C1 segment of cervical spinal cord (tissue), 14 donors: ENCODE measurements around the gene JADE3.
A peak's percentile ranks its signal among the peaks of the same experiment; 100 is the strongest.

Experiments
- DNase-seq, 14 donors: peaks; one replicate each; lab custom pipeline; 2025; lab: John Stamatoyannopoulos, UW

The JADE3 gene

GRCh38 chrX:46912098-46912602 lies at the start of gene JADE3:
TSS of gene JADE3 (plus strand) at chrX:46912421. CDS start at chrX:46984895, 72,474 bp downstream.
- peak in 10 of 14 donors; percentile 2 to 53 (median 16) for DNase-seq

- DNase-seq, result no peak
Measured at GRCh38 chrX:46863072-46863471, 49.1 kb upstream of the JADE3 start.

GRCh38 chrX:46864606-46865005 lies 47.6 kb upstream of the JADE3 start:
- DNase-seq, result no peak

DNA sequence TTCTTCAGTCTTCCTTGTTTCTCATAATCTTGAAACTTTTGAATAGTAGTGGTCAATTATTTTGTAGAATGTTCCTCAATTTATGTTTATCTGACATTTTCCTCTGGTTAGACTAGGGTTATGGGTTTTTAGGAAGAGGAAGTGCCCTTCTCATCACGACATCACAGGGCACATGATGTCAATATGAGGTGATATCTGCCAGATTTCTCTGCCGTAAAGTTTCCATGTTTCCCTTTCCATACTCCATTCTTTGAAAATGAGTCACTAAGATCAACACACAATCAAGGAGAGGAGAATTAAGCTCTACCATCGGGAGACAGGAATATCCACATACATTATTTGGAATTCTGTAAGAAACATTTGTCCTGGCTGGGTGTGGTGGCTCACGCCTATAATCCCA lies 46.9 kb upstream of the JADE3 start:
- no peak for DNase-seq

DNA sequence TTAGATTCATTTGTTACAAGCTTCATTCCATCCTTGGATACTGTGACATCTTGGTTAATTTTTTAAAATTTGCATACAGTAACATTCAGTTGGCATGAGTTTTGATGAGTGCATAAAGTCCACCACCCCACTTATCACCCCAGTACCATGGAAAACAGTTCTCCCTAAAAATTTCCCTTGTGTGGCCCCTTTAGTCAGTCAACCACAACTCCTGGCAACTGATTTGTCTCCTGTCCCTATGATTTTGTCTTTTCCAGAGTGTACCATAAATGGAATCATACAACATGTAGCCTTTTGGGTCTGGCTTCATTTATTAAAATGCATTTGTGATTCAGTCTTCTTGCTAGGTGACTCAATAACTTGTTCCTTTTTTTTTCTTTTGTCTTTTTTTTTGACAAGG lies 45.5 kb upstream of the JADE3 start:
- no peak for DNase-seq

GRCh38 chrX:46873746-46874145 lies 38.5 kb upstream of the JADE3 start:
- DNase-seq, result no peak

DNA sequence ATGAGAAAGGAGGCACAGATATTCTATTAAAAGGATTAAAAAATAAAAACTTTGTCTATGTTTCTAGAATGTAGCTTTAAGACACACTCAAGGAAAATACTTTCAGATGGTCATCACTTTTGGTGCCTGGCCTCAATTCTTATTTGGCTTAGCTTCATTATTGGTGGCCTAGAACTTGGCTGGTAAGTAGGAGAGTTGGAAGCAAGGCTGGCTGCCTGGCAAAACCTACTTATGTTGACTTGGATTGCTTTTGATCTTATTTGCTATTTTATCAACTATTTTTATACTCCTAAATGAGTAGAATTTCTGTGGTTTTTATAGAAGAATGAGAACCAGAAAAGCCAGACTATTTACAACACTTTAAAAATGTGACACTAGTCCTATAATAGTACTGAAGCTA lies 35.3 kb upstream of the JADE3 start:
- no peak for DNase-seq

DNA sequence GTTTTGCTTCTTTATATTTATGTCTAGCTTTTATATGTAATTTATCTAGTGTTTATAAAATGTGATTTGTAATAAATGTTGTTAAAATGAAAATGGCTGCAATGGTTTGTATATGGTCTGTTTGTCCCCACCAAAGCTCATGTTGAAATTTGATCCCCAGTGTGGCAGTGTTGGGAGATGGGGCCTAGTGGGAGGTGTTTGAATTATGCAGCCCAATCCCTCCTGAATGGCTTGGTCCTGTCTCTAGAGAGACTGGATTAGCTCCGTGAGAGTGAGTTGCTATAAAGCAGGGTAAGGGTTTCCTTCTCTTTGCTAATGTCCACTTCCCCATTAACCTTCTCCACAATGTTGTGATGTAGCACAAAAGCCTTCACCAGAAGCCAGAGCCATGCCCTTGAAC lies 30.0 kb upstream of the JADE3 start:
- no peak for DNase-seq

DNA sequence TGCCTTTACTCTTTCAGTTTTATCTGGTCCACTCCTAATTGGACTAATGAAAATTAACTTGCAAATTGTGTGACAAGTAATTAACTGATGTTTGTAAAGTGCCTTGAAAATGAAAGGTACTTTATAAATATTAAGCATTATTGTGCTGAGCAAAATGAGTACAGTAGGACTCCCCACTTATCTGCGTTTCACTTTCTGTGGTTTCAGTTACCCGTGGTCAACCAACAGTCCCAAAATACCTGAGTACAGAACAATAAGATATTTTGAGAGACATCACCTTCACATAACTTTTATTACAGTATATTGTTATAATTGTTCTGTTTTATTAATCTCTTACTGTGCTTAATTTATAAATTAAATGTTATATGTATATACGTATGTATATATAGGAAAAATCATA lies 27.4 kb upstream of the JADE3 start:
- no peak for DNase-seq

GRCh38 chrX:46898207-46898606 lies 14.0 kb upstream of the JADE3 start:
- no peak for DNase-seq

DNA sequence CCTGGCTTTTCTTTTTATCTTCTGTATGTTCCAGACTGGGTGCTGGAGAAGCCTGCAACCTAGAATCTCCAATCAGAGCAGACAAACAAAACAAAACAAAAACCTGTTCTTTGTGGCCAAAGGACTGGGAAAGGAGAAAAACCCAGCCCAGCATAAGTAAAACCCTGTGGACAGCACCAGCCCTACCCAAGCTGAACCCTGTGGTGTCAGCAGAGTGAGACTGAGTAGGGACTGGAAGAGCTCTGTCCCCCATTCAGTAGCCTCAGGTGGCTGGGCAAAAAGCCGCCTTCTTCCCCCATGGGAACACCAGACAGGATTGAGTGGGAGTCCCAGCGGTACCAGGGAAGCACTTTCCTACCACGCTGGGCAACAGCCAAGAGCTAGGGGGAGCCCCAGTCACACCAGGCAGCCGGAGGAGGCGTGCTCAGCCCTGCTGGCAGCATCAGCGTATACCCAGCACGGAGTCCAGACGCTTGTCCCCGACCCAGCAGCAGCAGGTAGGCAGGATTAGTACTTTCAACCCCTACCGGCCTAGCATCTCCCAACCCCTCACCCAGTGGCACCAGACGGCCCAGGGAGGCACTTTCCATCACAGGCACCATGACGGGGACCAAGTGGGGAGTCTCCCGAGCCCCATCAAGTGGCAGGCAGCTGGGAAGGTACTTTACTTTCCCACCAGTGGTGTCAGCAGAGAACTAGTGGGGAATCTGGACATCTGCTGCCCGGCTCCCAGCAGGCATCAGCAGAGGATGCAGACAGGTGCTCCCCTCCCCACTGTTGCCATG lies 8.6 kb upstream of the JADE3 start:
- DNase-seq, result peak in 13 of 14 donors; percentile 8 to 85 (median 65)

GRCh38 chrX:46904626-46905025 lies 7.6 kb upstream of the JADE3 start:
- DNase-seq, result no peak

DNA sequence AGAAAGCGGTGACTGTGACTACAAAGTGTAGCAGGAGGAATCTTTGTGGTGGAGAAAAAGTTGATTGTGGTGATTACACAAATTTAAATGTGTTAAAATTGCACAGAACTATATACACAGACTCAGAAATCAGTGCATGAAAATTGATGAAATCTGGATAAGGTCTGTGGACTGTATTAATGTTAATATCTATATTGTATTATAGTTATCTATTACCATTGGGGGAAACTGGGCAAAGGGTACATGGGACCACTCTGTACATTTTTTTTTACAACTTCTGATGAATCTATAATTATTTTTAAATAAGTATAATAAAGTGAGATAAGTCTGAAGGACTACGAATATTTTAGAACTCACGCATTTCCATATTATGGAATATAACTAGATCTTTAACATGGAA lies 1.8 kb upstream of the JADE3 start:
- no peak for DNase-seq

DNA sequence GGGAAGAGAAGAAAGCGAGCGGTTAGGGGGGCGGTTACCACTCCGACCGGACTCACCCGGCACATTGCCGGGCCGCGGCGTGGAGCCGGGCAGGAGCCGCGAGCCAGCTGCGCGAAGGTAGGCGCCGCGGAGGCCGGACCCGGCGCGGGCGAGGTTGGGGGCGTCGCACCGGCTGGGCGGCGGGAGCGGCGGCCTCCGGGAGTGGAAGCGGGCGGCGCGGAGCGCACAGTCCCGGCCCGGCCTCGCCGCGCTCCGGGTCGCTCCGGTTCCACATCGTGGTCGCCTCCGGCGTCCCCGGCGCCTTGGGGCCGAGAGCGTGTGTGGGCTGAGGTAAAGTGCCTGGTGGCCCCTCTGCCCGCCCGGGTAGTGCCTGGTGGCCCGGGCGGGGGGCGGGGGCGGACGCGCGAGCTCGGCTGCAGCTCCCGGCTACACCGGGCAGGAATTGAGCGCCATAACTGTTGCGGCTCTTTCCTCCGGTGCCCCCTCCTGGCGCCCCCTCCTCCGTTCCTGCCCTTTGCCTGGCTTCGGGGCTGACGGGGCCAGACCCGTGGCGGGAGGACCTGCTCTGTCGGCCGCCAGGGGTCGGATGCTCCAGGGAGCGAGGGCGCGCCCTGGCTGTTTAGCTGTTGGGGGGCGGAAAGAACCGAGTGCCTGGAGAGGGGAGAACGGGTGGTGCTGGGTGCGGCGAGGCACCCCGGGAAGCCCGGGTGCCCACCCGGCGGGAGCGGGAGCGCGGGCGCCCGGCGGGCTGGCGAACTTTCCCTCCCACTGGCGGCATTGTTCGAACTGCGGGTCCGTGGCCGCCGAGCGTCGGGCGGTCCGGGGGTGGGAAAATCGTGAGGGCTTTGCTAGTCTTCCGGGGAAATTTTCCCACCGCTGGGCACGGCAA lies 626 bp downstream of the JADE3 start:
- DNase-seq, result peak in 8 of 14 donors; percentile 0 to 29 (median 12)

- peak in 2 of 14 donors; percentile 0 to 4 for DNase-seq
Measured at GRCh38 chrX:46913667-46914066, 1.4 kb downstream of the JADE3 start.

DNA sequence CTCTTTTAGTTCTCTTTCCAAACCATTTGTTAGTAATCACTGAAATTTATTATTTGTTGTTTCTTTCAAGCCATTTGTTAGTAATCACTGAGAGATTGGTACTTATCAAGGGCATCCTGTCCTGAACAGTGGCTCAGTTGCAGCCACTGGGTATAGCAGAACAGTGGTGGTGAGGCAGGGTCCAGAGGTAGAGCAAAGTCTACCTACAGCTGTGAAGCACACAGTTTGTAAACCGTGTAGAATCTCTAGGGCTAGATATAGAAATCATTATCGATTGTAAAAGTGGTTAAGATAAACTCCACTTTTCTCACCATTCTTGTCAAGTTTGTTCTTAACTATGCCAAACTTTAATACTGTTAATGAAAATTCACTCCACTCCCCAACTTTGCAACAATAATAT lies 4.1 kb downstream of the JADE3 start:
- no peak for DNase-seq

- DNase-seq, result no peak
Measured at GRCh38 chrX:46917622-46918021, 5.4 kb downstream of the JADE3 start.

- no peak for DNase-seq
Measured at GRCh38 chrX:46918434-46918833, 6.2 kb downstream of the JADE3 start.

DNA sequence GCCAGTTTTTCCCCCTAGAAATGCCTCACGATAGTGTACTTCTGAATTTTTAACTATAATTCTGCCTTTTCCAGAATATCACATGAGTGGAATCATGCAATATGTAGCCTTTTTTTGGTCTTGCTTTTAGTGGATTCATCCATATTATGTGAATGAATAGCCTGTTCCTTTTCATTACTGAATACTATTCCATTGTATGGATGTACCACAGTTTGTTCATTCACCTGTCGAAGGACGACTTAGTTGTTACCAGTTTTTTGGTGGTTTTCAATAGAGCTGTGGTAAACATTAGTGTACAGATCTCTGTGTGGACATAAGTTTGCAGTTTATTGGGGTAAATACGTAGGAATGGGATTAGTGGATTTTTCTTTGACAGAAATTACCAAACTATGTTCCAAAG lies 8.0 kb downstream of the JADE3 start:
- DNase-seq, result no peak

- DNase-seq, result no peak
Measured at GRCh38 chrX:46922611-46923010, 10.4 kb downstream of the JADE3 start.

GRCh38 chrX:46927718-46928117 lies 15.5 kb downstream of the JADE3 start:
- no peak for DNase-seq

DNA sequence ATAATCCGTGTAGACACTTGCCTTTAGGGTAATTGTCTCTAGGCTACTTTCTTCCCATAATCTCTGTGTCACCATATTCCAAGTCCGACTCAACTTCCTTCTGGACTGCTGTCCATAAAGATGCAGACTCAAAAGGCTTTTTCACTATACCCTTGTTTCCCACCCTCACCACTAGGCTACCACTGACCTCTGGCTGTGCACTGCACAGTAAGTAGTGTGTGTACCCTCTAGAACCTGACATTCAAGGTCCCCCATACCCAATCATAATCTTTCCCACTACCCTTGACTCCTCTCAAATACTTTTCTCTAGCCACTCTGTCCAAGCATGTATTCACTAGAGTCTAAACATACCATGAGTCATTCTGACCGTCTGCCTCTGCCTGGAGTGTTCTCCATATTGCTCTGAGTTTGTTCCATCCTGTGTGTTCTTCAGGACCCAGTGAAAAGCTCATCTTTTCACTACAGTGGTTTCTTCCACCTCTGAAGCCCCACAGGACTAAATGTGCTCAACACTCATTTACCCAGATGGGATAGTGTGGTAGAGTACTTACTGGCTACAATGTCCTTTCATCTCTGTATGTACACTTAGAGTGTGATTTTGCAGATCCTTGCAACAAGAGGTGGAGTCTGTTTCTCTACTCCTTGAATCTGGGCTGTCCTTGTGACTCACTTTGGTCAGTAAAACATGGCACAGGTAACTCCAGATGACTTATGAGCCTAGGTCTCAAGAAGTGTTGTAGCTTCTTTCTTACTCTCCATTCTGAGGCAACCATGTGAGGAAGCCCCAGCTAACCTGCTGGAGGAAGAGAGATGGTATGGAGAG lies 17.4 kb downstream of the JADE3 start:
- no peak for DNase-seq
